GM21390 (cell line): ENCODE measurements around the gene SNHG17.

Experiments
- ATAC-seq: cut with Tn5 transposase; IDR thresholded peaks from one replicate; pipeline ENCODE4 v1.9.1; 2021; ENCODE audit not compliant: unreplicated experiment

SNHG17 gene

GRCh38 chr20:38377039-38377685 is 58.0 kb downstream of the SNHG17 start:
- no peak for ATAC-seq

GRCh38 chr20:38373898-38374297 is 61.2 kb downstream of the SNHG17 start:
- ATAC-seq = no peak

GRCh38 chr20:38373231-38373867 is 61.8 kb downstream of the SNHG17 start:
- no peak for ATAC-seq

GRCh38 chr20:38372806-38373205 is 62.3 kb downstream of the SNHG17 start:
- ATAC-seq = no peak
